HG02970 (cell line): Measurements from ENCODE around the gene NLRP9.

Experiments
- ATAC-seq: cut with Tn5 transposase; IDR thresholded peaks from one replicate; pipeline ENCODE4 v1.9.1; 2021; ENCODE audit warnings: mild to moderate bottlenecking, moderate library complexity, moderate number of reproducible peaks; ENCODE audit not compliant: unreplicated experiment, low FRiP score

NLRP9 gene

DNA sequence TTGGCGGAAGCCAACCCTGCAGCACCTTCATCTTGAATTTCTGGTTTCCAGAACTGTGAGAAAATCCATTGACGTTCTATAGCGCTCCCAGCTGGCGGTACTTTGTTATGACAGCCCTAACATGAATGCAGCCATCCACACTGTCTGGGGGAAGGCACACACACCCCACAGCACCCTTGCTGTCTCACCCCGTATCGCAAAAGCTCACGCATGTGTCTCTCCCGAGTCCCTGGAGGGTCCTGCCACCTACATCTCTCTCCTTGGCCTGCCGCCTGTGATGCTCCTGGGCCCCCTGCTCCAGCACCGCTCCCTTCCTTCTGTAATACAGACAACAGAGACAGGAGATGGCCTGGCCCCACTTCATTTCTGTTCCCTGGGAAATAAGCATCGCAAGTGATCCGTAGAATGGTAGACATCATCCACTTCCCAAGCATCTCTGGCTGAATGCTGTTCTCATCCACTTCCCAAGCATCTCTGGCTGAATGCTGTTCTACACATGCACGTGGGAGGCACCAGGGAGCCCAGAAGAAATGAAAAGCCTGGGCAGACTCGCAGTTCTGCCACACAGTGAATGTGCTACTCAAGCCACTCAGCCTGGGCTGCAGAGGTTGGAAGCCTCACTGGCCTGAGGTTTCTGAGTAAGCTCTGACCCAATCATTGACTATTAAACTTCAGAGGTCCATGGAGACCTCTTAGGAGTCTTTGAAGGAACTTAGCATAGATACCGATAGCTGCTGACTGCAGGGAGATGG lies 33.5 kb downstream of the NLRP9 start:
- no peak for ATAC-seq

DNA sequence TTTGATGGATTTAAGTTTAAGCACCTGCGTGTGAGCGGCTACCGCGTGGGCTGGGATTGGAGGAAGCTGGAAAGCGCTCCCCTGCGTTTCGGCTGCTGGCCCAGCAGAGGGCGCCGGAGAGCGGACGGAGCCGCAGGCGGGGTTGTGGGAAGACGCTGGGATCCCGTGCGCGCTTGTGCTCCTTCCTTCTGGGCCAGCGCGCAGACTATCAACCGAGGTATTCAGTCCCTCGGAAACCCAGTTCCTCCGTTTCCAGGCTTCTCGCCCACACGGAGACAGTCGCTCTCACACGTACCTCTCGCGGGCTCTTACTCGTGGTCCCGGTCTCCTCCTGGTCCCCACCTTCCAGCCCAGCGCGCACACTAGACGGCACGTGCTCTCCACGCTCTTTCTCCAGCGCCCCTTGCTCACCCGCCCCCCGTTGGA lies 34.4 kb downstream of the NLRP9 start:
- ATAC-seq: no peak

DNA sequence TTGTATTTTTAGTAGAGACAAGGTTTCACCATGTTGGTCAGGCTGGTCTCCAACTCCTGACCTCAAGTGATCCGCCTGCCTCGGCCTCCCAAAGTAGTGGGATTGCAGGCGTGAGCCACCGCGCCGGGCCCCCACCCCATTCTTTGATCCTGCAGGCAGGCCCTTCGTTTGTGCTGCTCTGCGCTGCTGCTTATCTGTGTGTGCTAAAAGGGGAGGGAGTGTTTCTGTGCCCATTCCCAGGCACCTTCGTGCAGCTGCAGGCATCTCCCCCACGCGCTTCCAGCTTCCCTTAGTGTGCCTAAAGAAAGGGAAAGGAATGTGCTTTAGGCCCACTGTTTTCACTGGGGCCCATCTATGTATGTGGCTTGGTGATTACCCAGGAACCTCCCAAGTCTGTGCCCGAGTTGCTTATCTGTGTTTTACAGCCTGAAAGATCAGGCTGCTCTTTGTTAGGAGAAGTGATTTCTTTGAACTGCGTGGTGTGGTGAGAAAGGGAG lies 36.0 kb downstream of the NLRP9 start:
- no peak for ATAC-seq

DNA sequence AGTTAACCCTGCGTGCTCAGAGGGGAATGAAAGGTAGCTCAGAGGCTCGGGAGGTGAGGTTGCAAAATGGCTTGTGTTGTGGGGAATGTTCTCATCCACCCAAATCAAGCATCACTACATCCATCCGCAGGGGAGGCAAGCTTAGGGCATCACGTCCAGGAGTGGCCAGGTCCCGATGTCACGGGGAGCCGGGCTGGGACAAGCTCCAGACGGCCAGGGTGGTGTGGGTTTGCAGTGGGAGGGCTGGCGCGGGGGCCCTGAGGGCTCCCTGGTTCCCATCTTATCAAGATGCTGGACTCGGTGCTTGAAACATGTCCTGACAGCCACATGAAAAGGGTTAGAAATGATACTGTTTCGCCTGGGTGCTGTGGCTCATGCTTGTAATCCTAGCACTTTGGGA lies 37.4 kb downstream of the NLRP9 start:
- no peak for ATAC-seq

DNA sequence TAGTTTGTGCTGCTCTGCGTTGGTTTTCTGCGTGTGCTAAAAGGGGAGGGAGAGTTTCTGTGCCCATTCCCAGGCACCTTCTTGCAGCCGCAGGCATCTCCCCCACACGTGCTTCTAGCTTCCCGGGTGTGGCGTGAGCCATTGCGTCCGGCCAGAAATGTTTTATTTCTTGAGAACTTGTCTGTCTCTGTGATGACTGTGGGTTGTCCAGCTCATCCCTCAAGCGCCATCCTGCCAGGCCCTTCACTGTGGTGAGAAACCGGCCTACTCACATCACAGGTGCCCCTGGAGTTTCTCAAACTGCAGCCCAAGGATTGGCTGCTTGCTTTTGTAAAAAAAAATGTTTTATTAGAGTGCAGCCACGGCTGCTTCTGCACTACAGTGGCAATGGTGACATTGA lies 39.0 kb downstream of the NLRP9 start:
- no peak for ATAC-seq

DNA sequence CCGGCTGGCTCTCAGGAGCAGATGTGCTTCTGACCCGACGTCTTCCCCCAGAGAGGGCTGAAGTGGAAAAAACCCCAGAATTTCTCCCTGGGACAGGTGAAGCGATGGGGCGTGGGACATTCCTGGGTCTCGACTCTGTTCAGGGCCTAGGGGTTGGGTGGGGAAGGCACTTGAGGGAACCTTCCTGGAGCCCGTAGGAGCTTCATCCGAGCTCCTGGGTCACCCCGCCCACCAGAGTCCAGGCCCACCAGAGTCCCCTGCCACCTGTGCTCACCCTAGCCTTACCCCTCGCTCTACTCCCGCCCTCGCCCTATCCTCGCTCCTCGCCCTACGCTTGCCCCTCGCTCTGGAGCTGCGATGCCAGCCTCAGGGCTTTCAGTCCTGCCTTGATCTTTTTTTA lies 39.9 kb downstream of the NLRP9 start:
- ATAC-seq: no peak

DNA sequence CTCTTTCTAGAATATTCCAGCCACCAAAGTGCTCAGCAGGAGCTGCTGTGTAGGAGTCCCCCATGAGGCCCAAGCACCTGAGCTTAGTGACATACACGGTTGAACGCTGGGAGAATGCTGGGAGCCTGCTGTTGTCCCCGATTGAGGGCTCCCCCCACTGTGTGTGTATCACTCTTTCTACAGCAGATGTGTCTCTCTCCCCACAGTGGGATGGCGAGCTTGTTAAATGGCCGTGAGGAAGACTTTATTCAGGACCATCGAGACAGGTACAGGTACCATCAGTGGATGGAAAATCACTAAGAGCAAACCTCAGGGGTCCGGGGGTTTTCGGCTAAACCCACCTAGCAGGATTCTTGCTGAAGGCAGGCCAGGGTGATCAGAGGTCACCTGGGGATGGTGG lies 40.5 kb downstream of the NLRP9 start:
- ATAC-seq: no peak

DNA sequence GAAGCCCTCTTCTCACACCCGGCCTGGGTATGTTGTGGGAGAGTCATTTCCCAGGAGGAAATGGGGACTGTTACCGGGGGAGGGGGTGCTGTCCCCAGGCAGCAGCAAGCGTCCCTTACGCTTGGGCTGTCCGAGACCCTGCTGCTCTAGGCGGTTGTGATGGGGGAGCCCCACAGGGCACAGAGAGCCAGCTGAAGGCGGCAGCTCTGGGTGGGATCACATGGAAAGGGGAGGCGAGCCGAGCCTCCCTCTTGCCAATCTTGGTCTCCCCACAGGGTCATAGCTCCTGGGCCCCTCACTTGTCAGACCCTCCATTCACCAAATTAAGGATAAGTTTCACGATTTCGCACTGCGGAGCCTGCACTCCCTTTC lies 41.1 kb downstream of the NLRP9 start:
- no peak for ATAC-seq

DNA sequence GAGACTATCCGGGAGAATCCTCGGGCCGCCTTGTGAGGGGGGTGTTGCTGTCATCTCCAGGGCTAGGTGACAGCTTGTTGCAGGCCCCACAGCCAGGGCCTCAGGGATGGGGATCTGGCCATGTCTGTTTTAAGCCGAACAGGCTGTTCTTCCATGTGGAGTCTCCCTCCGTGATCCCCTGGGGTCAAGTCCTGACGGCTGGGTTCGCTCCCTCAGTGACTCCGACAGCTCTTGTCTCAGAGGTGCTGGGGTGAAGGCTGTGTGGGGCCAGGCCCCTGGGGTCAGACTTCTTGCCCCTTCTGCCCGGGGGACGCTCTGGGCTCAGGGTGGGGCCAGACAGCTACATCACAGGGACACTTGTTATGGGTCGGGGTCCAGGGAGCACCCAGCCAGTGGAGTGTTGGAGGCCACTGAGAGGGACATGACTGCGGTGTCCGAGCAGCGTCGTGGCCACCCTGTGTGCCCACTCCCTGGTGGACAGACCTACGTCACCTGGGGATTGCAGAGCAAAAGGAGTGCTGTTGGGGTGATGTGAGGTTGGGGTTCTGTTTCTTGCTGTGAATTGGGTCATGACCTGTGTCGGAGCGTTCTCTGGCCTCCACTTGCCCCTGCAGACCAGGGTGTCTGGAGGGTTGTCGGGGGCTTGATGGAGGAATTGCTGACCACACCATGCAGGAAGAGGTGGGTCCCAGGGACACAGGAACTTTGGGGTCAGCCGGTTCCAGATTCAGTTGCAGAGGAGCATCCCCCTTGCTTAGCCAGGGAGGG lies 41.7 kb downstream of the NLRP9 start:
- ATAC-seq: no peak

DNA sequence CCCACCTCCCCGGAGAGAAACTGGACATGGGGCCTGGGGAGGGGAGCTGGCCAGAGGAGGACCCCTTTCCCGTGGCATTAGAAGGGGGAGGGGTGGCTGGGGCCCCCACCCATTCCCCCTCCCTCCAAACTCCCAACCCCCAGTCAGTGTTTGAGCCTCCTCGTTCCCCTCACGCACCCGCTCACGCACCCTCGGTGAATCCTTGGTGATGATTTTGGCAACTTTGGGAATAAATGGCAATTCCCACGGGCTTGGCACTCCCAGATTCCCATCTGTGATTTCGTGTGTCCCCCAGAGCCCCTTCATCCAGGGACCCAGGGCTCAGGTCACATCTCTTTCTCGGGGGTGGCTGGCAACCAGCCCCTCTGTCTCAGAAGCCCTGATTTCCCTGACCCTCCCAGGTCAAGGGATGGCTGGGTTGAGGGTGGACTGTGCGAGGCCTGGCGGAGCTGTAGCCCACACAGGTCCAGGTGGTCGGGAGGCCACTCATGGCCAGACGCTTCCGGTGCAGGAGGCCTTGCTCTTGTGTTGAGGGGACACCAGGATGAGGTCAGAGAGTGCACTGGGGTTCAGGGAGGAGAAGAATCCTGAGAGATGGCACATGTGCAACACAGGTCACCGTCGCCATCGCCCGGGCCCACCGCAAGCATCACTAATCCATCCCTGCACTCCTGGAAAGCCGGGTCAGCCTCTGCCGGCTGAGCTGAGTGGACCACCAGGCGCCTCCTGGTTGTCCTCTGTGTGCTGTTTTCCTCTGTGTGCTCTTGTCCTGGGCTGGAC lies 42.5 kb downstream of the NLRP9 start:
- ATAC-seq: no peak

DNA sequence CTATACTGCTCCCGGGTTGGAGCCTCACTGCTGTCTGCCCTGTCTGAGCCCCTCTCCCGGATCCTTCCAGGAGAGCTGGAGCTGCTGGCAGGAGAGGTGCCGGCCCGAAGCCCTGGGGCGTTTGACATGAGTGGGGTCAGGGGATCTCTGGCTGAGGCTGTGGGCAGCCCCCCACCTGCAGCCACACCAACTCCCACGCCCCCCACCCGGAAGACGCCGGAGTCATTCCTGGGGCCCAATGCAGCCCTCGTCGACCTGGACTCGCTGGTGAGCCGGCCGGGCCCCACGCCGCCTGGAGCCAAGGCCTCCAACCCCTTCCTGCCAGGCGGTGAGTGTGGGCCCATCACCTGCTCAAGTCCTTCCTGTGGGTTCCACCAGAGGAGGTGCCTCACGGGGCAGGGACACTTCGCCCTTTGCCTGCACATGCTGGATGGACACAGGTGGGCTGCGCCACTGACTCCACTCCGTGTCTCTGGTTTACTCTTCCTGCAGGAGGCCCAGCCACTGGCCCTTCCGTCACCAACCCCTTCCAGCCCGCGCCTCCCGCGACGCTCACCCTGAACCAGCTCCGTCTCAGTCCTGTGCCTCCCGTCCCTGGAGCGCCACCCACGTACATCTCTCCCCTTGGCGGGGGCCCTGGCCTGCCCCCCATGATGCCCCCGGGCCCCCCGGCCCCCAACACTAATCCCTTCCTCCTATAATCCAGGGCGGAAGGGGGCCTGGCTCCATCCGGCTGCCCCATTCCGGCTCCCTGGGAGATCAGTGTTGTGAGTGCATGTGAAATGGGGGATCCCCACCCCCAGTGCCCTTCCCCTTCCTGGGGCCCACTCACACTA lies 43.3 kb downstream of the NLRP9 start:
- ATAC-seq: no peak

DNA sequence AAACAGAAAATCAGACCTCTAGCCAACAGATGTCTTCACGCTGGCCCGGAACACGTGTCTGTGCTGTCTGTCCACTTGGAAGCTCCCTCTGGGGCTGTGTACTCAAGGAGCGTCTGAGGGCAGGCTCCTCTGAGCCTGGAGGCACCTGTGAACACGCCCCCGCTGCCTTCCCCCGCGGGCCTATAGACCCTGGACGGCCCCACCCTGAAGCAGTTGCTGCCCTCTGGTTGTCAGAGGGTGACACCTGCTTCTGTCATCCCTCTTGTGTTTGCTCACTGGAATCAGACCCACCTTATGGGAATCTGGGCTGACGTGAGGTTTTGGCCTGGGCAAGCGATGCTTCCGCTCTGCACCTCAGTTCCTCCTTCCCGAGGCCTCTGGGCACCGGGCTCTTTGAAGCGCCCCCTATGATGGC lies 44.0 kb downstream of the NLRP9 start:
- ATAC-seq: no peak

DNA sequence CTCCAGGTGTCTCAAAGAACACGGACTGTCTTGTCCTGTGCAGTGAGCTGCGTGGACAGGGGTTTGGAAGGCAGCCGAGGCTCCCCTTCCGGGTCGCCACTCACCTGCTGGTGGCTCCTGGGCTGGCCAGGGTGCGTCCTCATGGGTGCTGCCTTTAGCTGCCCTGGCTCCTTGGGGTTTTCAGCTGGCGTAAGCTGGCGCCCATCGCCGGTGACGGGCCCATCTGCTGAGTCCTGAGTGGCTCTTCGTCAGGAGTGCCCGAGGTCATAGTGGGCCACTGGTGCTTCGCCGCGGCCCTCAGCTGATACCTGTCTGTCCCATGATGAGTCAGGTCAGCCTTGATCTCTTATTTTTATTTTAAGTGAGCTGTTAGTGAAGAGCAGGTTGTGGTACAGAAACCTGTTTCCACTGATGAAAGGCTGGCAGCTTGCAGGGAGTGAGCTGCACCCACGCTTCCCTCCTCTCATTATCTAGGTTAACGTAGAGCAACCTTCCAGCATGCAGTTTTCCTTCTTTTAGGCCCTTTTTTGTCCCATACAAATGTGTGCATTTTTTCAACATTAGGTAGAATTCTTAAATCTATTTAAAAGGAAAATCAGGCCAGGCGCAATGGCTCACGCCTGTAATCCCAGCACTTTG lies 44.7 kb downstream of the NLRP9 start:
- ATAC-seq: no peak

DNA sequence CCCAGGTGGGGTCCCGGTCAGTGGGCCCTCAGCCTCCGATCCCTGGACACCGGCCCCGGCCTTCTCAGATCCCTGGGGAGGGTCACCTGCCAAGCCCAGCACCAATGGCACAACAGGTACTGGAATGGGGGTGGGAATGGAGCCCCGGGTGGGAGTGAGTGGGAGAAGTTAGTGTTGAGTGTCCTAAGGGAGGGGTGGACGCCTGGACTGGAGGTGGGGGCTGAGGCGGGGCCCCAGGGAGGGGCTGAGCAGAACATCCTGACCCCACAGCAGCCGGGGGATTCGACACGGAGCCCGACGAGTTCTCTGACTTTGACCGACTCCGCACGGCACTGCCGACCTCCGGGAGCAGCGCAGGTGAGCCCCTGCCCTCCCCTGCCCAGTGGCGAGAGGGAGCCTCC lies 45.5 kb downstream of the NLRP9 start:
- ATAC-seq: no peak

DNA sequence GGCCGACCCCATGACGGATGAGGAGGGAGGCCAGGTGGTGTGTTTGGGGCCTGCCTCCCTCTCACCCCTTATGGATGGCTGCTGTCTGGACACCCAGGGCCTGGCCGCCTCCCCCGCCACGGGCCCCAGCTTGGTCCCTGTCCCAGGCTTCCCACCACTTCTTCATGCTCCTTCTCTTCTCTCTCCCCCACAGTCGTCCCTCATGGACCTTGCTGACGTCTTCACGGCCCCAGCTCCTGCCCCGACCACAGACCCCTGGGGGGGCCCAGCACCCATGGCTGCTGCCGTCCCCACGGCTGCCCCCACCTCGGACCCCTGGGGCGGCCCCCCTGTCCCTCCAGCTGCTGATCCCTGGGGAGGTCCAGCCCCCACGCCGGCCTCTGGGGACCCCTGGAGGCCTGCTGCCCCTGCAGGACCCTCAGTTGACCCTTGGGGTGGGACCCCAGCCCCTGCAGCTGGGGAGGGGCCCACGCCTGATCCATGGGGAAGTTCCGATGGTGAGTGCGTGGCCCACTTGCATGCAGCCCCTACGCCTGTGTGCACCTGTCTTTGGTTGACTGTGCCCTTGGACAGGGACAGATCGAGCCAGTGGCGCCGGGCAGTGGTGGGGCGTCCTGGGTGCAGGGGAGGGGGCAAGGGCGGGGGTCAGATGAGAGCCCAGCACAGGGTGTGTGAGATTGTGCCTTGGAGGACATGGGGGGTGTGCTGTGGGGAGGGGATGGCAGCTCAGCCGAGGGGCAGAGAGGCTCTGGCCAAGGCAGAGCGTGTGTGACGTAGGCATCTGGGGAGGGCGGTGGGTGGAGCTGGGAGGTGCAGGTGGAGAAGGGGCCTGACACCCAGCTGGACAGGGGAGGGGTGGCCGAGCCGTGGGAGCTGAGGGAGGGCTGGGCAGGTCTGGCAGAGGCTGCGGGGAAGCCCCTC lies 46.4 kb downstream of the NLRP9 start:
- no peak for ATAC-seq

DNA sequence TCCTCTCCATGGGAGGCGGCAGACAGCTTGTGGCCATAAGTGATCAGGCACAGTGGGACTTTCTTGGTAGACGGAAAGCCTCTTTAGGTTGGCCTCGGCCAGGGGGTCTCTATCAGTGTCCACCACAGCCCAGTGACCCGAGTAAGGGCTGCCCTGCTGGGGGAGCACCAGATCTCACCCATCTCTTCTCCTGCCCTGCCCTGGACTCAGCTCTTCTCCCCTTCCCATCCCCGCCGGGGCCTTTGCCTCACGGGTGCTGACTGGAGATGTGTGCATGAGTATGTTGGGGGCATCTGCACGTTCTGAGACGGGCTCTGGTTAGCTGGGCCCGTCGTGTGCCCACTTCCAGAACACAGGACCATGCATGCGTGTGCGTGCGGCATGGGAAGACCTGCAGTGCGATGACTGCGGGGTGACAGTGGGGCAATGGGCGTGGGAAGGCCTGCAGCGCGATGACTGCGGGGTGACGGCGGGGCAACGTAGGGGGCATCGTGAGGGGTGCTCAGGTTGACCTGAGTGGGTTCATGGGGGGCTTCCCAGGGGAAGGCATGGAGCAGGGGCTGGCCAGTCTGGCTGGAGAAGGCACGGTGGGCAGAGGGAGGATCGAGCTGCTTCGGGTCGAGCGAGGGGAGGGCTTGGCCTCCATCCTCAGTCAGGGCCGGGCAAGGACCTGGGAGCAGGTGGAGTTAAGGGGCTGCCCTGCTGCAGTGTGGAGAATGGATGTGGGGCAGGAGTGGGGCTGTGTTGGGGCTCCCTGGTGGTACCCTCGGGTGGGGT lies 47.2 kb downstream of the NLRP9 start:
- ATAC-seq: no peak

DNA sequence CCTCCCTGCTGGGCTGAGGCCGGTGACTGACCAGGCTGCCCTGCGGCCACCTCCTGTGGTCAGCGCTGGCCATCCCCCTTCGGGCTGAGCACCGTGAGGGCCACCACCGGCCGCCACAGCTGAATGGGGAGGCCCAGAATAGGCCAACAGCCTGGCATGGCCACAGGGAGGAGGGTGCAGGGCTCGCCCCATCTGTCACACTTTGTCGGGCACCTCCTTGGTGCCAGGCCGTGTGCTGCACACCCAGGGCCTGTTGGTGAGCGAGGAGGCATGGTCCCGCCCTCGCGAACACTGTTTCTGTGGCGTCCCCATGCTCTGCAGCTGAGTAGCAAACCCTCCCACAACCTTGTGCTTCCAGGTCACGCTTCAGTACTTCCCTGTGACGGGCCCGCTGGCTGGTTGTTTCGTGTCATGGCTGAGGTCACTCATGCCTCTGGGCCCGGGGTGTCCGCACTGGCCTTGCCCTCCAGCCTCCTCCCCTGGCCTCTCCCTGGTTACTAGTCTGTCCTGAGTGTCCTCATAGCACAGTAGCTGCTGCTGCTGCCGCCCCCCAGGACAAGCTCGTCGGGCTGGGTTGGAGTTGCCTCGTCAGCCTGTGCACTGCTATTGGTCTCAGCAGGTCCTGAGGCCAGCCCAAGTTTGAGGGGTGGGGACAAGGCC lies 48.0 kb downstream of the NLRP9 start:
- ATAC-seq: no peak
